Activated B cell treated with CpG ODN at 0.5 μM for 24 hours (primary cell): Measurements from ENCODE around the gene DIRAS1. TPM values are rescaled to one million over a fixed set of nuclear protein-coding genes. Genes with fewer than 3 reads are reported as not detected.

Experiments used
- ATAC-seq: fragments of 200-7000 bp; cut with Tn5 transposase; one replicate; pipeline ENCODE4 v1.10.0; 2021; ENCODE audit warnings: low read depth, mild to moderate bottlenecking, moderate library complexity
- CTCF ChIA-PET: fragments of 350-600 bp; sonication (Branson Sonifier 250); formaldehyde crosslinking; loops from one replicate; lab custom pipeline; 2021; ENCODE audit warnings: antibody characterized with exemption; lab: Charles Lee
- POLR2A ChIA-PET: fragments of 350-600 bp; sonication (Branson Sonifier 250); formaldehyde crosslinking; loops from one replicate; lab custom pipeline; 2021; ENCODE audit warnings: antibody characterized with exemption; lab: Charles Lee
- DNase-seq: peaks from one replicate; pipeline ENCODE4 v3.0.0; 2022
- H3K27ac Mint-ChIP-seq: one replicate; pipeline ENCODE4 v1.8.0; 2020; ENCODE audit warnings: mixed read lengths
- H3K27me3 Mint-ChIP-seq: one replicate; pipeline ENCODE4 v1.8.0; 2021; ENCODE audit warnings: mixed read lengths
- H3K36me3 Mint-ChIP-seq: one replicate; pipeline ENCODE4 v1.8.0; 2021; ENCODE audit warnings: low read depth, mixed read lengths
- H3K4me1 Mint-ChIP-seq: one replicate; pipeline ENCODE4 v1.8.0; 2021; ENCODE audit warnings: mixed read lengths
- H3K4me3 Mint-ChIP-seq: one replicate; pipeline ENCODE4 v1.8.0; 2020; ENCODE audit warnings: mild to moderate bottlenecking, mixed read lengths
- H3K9me3 Mint-ChIP-seq: one replicate; pipeline ENCODE4 v1.8.0; 2020; ENCODE audit warnings: mixed read lengths
- intact Hi-C: fragments of 100-400 bp; cut with micrococcal nuclease; formaldehyde crosslinking; loops from one replicate; pipeline ENCODE4 v1.15.1; 2024
- total RNA-seq: library from RNA; stranded (reverse); gene quantifications from 2 replicates; pipeline ENCODE4 v1.2.3, GENCODE V29; 2022
- TF ChIP-seq, protein P1 (sequence below): fragments of 200-600 bp; IDR thresholded peaks from one replicate; pipeline ENCODE4 v1.8.0; 2022; ENCODE audit warnings: antibody characterized with exemption, mild to moderate bottlenecking

The DIRAS1 gene
- total RNA-seq, 1 donor from 2014 or later: 6.4 TPM

DNA sequence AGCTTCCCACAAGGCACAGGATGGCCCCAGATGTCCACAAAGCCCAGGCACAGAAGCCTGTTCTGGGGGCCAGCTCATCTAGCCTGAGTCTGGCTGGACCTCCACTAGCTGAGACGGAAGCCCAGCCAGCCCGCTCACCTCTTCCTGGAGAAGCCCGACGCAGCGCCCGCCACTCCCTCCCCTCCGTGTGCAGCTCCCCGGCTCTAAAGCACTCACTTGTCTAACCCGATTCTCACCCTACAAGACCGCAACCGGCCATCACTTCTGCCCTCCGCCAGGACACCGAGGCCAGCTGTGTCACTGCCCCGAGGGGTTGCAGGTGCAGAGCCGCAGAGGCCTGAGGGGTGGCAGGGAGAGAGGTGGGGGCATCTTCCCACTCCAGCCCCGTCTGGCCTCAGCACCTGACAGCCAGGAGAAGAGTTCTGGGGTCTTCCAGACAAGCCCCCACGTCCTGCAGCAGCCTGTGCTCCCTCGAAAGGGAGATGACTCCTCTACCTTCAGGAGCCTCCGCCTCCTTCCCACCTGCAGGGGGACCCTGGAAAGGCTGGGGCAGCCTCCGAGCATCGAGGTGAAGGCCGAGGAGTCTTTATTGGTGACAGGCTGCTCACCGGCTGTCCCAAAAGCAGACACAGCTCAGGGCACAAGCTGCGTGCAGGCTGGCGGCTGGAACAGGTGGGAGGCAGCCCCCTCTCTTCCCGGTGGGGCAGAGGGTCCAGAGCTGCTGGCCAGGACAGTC is 5.9 kb upstream of the DIRAS1 start:
- no peaks in the 10 kb centered on the region for H3K9me3 Mint-ChIP-seq
- no peak for DNase-seq
- peaks cover 27% of the 10 kb centered on the region for H3K4me1 Mint-ChIP-seq
- no peak overlapping the region for H3K4me3 Mint-ChIP-seq
- POLR2A ChIA-PET: interaction anchor here (0.5 to 1.4 kb wide), 7 partner anchors 17 to 224 kb away, joined by 3 to 13 read pairs (median 5); partner anchors contain the start of gene GNG7
- intact Hi-C loops: no loop called here
- H3K27me3 Mint-ChIP-seq: peaks cover 2% of the 10 kb centered on the region
- TF ChIP-seq, protein P1, sequence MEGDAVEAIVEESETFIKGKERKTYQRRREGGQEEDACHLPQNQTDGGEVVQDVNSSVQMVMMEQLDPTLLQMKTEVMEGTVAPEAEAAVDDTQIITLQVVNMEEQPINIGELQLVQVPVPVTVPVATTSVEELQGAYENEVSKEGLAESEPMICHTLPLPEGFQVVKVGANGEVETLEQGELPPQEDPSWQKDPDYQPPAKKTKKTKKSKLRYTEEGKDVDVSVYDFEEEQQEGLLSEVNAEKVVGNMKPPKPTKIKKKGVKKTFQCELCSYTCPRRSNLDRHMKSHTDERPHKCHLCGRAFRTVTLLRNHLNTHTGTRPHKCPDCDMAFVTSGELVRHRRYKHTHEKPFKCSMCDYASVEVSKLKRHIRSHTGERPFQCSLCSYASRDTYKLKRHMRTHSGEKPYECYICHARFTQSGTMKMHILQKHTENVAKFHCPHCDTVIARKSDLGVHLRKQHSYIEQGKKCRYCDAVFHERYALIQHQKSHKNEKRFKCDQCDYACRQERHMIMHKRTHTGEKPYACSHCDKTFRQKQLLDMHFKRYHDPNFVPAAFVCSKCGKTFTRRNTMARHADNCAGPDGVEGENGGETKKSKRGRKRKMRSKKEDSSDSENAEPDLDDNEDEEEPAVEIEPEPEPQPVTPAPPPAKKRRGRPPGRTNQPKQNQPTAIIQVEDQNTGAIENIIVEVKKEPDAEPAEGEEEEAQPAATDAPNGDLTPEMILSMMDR: no peak
- ATAC-seq: peak; percentile 43
- CTCF ChIA-PET: interaction anchor here (0.6 to 1.0 kb wide), 2 partner anchors 14 to 1362 kb away, joined by 3 read pairs; no protein-coding TSS in a partner anchor
- H3K27ac Mint-ChIP-seq: no peak overlapping the region
- peaks cover 6% of the 10 kb centered on the region for H3K36me3 Mint-ChIP-seq

DNA sequence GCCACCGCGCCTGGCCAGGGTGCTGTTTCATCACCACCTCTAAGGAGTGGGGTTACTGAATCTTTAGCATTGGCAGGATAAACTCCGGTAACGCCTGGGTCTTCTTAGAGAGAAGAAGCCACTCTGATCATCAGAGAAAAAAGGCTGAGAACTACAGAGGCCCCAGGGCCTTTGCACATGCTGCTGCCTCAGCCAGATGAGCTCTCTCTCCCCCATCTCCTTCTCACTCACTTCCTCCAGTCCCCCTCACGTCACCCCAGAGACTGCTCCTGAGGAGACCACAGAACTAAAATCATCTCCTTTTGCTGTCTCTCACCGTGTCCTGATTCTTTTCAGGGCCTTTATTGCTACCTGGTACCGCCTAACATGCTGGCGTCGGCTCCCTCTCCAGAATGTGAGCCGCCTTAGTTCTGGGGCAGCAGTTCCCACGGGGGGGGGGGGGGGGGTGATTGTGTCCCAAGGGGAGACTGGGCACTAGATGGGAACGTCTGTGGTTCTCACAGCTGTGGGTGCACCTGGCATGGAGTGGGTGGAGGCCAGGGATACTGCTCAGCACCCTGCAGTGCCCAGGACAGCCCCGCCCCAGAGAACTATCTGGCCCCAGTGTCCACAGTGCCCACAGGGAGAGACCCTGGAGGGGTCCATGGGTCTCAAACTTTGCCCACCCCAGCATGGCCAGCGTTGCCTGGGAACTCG is 5.1 kb upstream of the DIRAS1 start:
- H3K27ac Mint-ChIP-seq: no peak overlapping the region
- no peak for ATAC-seq
- H3K4me1 Mint-ChIP-seq: peaks cover 32% of the 10 kb centered on the region
- no peak for DNase-seq
- ChIA-PET POLR2A (interaction anchor here (0.5 to 1.4 kb wide), 5 partner anchors 16 to 224 kb away, joined by 3 to 13 read pairs (median 5); partner anchors contain the start of gene GNG7), CTCF (no interaction called here)
- intact Hi-C loops: no loop called here
- peaks cover 1% of the 10 kb centered on the region for H3K36me3 Mint-ChIP-seq
- TF ChIP-seq, protein P1: no peak
- H3K9me3 Mint-ChIP-seq: no peaks in the 10 kb centered on the region
- peaks cover 5% of the 10 kb centered on the region for H3K27me3 Mint-ChIP-seq
- no peak overlapping the region for H3K4me3 Mint-ChIP-seq

DNA sequence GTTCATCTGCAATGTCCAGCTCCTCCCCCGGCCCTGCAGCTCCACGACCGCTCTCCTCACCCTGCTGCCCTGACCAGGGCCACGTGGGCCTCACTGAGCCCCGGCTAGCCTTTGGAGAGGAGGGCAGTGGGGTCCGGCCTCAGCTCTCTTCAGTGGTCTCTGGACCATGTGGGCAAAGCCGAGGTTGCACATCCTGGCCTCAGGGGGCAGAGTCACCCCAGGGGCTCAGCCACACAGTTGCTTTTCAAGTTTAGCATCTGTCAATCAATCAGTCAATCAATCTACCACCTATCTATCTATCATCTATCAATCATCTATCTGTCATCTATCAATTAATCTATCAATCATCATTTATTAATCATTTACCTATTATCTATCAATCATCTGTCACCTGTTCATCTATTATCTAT is 3.0 kb upstream of the DIRAS1 start:
- H3K4me3 Mint-ChIP-seq: no peak overlapping the region
- H3K36me3 Mint-ChIP-seq: no peaks in the 10 kb centered on the region
- H3K27ac Mint-ChIP-seq: no peak overlapping the region
- TF ChIP-seq, protein P1: no peak
- DNase-seq: no peak
- H3K9me3 Mint-ChIP-seq: no peaks in the 10 kb centered on the region
- intact Hi-C loops: no loop called here
- H3K27me3 Mint-ChIP-seq: peaks cover 5% of the 10 kb centered on the region
- ChIA-PET CTCF (no interaction called here), POLR2A (interaction anchor here (0.9 to 1.9 kb wide), 3 partner anchors 13 to 76 kb away, joined by 3 to 5 read pairs (median 3); no protein-coding TSS in a partner anchor)
- peaks cover 42% of the 10 kb centered on the region for H3K4me1 Mint-ChIP-seq
- ATAC-seq: no peak

- Mint-ChIP-seq H3K4me3 (no peak overlapping the region), H3K4me1 (peaks cover 40% of the 10 kb centered on the region), H3K36me3 (no peaks in the 10 kb centered on the region), H3K27me3 (peaks cover 5% of the 10 kb centered on the region), H3K27ac (no peak overlapping the region), H3K9me3 (no peaks in the 10 kb centered on the region)
- DNase-seq: no peak
- ATAC-seq: no peak
- POLR2A ChIA-PET: interaction anchor here (0.9 to 1.9 kb wide), 3 partner anchors 13 to 75 kb away, joined by 3 to 5 read pairs (median 3); no protein-coding TSS in a partner anchor
- TF ChIP-seq, protein P1: no peak
- intact Hi-C loops: no loop called here
- CTCF ChIA-PET: no interaction called here
Observed at GRCh38 chr19:2723747-2724146, 2.6 kb upstream of the DIRAS1 start.

DNA sequence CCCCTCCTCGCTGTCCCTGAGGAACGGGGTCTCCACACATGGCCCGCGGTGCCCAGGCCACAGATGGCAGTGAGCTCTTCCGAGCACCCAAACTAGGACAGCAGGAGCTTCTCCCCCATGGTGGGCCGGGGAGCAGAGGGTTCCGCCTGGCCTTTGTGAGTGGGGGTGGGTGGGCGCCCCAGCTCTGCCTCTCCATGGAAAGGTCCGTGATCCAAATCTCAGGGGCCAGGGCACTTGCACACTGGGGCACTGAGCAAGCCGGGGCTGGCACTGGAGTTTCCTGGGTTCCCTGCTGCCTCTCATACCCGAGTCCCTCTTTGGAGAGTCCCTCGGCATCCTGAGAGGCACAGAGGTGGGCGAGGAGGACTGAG is 2.2 kb upstream of the DIRAS1 start:
- POLR2A ChIA-PET: interaction anchor here (1.0 to 1.9 kb wide), 4 partner anchors 12 to 75 kb away, joined by 3 to 5 read pairs (median 4); no protein-coding TSS in a partner anchor

More for the DNA sequence above, 2.2 kb upstream of the DIRAS1 start:
- no peak for ATAC-seq
- peaks cover 5% of the 10 kb centered on the region for H3K27me3 Mint-ChIP-seq
- no peak for DNase-seq
- H3K27ac Mint-ChIP-seq: no peak overlapping the region
- intact Hi-C loops: no loop called here
- TF ChIP-seq, protein P1: no peak
- H3K4me1 Mint-ChIP-seq: peaks cover 36% of the 10 kb centered on the region
- CTCF ChIA-PET: interaction anchor here (1.4 kb wide), 1 partner anchor 75 kb away, joined by 3 read pairs; no protein-coding TSS in a partner anchor
- H3K36me3 Mint-ChIP-seq: no peaks in the 10 kb centered on the region
- no peaks in the 10 kb centered on the region for H3K9me3 Mint-ChIP-seq
- no peak overlapping the region for H3K4me3 Mint-ChIP-seq
